K562 (cell line): ENCODE measurements around the gene CDR2L. TPM values are rescaled to one million over a fixed set of nuclear protein-coding genes. Genes with fewer than 3 reads are reported as not detected.
A peak's percentile ranks its signal among the peaks of the same experiment; 100 is the strongest.

ENCODE experiments used
- ARNT ChIP-seq, 2 experiments: fragments of 450-650 bp; IDR thresholded peaks; 2 replicates each; pipeline ENCODE4 v1.6.1; 2016; ENCODE audit warnings: mild to moderate bottlenecking in 1 of 2
- CBX2 ChIP-seq: fragments of 200-600 bp; sonication (generic); IDR thresholded peaks from one replicate; pipeline ENCODE4 v1.6.1; 2012; ENCODE audit warnings: mild to moderate bottlenecking, low read length, inconsistent platforms; ENCODE audit not compliant: insufficient read depth, poor library complexity, severe bottlenecking
- ETV1 ChIP-seq: fragments of 450-650 bp; conservative IDR thresholded peaks from 2 replicates; pipeline ENCODE4 v1.6.1; 2016; ENCODE audit warnings: missing genetic modification characterization, control low read depth, low read depth, missing compliant biosample characterization
- GTF2F1 ChIP-seq: IDR thresholded peaks from 2 replicates; pipeline ENCODE4 v1.6.1; 2011; ENCODE audit warnings: low read depth, low read length, improper control_type of control experiment
- MAFK ChIP-seq: IDR thresholded peaks from 2 replicates; pipeline ENCODE4 v1.6.1; 2011; ENCODE audit warnings: low read length, improper control_type of control experiment
- MED1 ChIP-seq: sonication (generic); formaldehyde crosslinking; IDR thresholded peaks from 2 replicates; pipeline ENCODE4 v1.8.1; 2023; ENCODE audit warnings: missing genetic modification reagents, borderline replicate concordance
- MYNN ChIP-seq, 2 experiments: sonication (generic); formaldehyde crosslinking in 1 of 2; IDR thresholded peaks; 2 replicates each; pipeline versions ENCODE4 v1.5.0 to v1.6.1; 2016 to 2020; ENCODE audit warnings: antibody characterized with exemption in 1 of 2, missing genetic modification reagents in 1 of 2
- NFXL1 ChIP-seq: fragments of 450-650 bp; formaldehyde crosslinking; IDR thresholded peaks from 2 replicates; pipeline ENCODE4 v1.4.0; 2021; ENCODE audit warnings: mild to moderate bottlenecking
- PYGO2 ChIP-seq: fragments of 450-650 bp; IDR thresholded peaks from 2 replicates; pipeline ENCODE4 v1.6.1; 2016; ENCODE audit warnings: mild to moderate bottlenecking, missing genetic modification characterization, moderate library complexity, missing compliant biosample characterization
- RFX1 ChIP-seq: fragments of 450-650 bp; IDR thresholded peaks from 2 replicates; pipeline ENCODE4 v1.6.1; 2016; ENCODE audit warnings: mild to moderate bottlenecking, moderate library complexity
- SMAD3 ChIP-seq: fragments of 450-650 bp; formaldehyde crosslinking; conservative IDR thresholded peaks from 2 replicates; pipeline ENCODE4 v1.4.0; 2020; ENCODE audit warnings: mild to moderate bottlenecking
- ZNF274 ChIP-seq: IDR thresholded peaks from 2 replicates; pipeline ENCODE4 v1.6.1; 2011; ENCODE audit warnings: low read depth, mild to moderate bottlenecking, low read length, moderate library complexity, borderline replicate concordance
- ZNF561 ChIP-seq: fragments of 450-650 bp; formaldehyde crosslinking; conservative IDR thresholded peaks from 2 replicates; pipeline ENCODE4 v1.4.0; 2020; ENCODE audit warnings: mild to moderate bottlenecking, moderate library complexity
- ZNF707 ChIP-seq: fragments of 250-450 bp; sonication (Bioruptor Pico); conservative IDR thresholded peaks from 2 replicates; pipeline ENCODE4 v1.8.0; 2022; ENCODE audit warnings: inconsistent platforms, mild to moderate bottlenecking, moderate library complexity
- polyA plus RNA-seq, 8 experiments: library from polyadenylated mRNA; depleted of rRNA in 4 of 8; stranded (reverse) in 5 of 8; unstranded in 3 of 8; fragments of >200 nt; fragmentation: Nextera tagmentation in 2 of 8; fragmentation: Illumina TruSeq in 1 of 8; extraction: Ambion mirVana in 2 of 8; extraction: Trizol in 1 of 8; gene quantifications; 2 replicates each; pipeline versions ENCODE4 v1.2.1 to v1.2.3, GENCODE V29; 2011 to 2014; ENCODE audit warnings: inconsistent platforms in 1 of 8, missing spikeins in 1 of 8
- total RNA-seq, 7 experiments: library from RNA; depleted of rRNA in 6 of 7; stranded (reverse); fragments of >200 nt in 6 of 7; fragmentation: Illumina TruSeq in 2 of 7; extraction: Trizol in 2 of 7; gene quantifications; 2 replicates each; pipeline versions ENCODE4 v1.2.1 to v1.2.3, GENCODE V29; 2011 to 2021; ENCODE audit warnings: low replicate concordance in 1 of 7
- TF ChIP-seq, protein P1 (sequence below): sonication (generic); formaldehyde crosslinking; IDR thresholded peaks from 2 replicates; pipeline ENCODE4 v1.8.0; 2023; ENCODE audit warnings: mild to moderate bottlenecking, missing genetic modification reagents
- TF ChIP-seq, protein P2 (sequence below): sonication (generic); formaldehyde crosslinking; IDR thresholded peaks from 2 replicates; pipeline ENCODE4 v1.4.0; 2020; ENCODE audit warnings: mild to moderate bottlenecking, missing genetic modification reagents
- TF ChIP-seq, protein P3 (sequence below): fragments of 150-350 bp; conservative IDR thresholded peaks from 2 replicates; pipeline ENCODE4 v1.6.1; 2014; ENCODE audit warnings: low read length
- TF ChIP-seq, protein P4 (sequence below): fragments of 450-650 bp; formaldehyde crosslinking; IDR thresholded peaks from 2 replicates; pipeline ENCODE4 v1.4.0; 2020; ENCODE audit warnings: mild to moderate bottlenecking
- TF ChIP-seq, protein P5 (sequence below): IDR thresholded peaks from 2 replicates; pipeline ENCODE4 v1.6.1; 2014; ENCODE audit warnings: antibody characterized with exemption

Gene CDR2L
- total and polyA plus RNA-seq, 9 of the 15 experiments (the other 6 are each of a cell fraction or from before 2014, with no cell fraction given): 2.7 to 16.0 (median 7.3) TPM

DNA sequence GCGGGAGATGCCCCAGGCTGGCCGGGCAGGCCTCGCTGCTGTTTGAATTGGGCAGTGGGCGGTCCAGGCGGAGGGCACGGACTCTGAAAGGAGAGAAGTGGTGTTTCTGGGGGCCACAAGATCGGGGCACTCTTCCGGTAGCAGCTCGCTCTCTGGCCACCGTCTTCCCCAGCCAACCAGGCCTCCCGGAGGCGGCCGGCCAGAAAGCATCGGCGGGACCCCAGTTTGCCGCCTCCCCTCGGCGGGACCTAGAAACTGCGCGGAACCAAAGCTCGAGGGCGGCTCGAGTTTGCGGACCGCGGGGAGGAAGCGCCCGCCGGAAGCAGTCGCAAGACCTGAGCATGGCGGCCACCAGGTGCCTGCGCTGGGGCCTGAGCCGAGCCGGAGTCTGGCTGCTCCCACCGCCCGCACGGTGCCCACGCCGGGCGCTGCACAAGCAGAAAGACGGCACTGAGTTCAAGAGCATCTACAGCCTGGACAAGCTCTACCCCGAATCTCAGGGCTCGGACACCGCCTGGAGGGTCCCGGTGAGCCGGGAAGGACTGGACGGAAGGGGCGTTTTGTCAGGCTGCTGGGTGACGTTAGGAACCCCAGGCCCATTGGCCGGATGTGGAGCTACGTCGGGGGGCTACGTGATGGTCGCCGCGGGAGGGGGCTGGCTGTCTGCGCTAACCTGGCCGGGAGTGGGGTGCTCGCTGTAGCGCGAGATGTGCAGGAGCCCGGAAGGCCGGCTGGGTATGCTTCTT, 25.1 kb downstream of the CDR2L start, which contains the start of gene MRPL58 (continued):
- TF ChIP-seq PYGO2 (tag) (no peak), MED1 (CRISPR knock-in tag) (no peak), MYNN (IDR thresholded peaks at IDR 0.05) (0 out of 2 replicates have a peak, but pooled peaks have one; percentile 45), MYNN (CRISPR knock-in tag; IDR thresholded peaks at IDR 0.05) (no peak), MAFK (no peak), ARNT (IDR thresholded peaks at IDR 0.05) (no peak), CBX2 (no peak), ETV1 (tag) (peak; percentile 47; the same call in 1 of the 2 replicates), NFXL1 (CRISPR knock-in tag) (no peak), GTF2F1 (no peak; the same call in none of the 2 replicates), ZNF274 (no peak), SMAD3 (CRISPR knock-in tag) (peak; percentile 66; the same call in 1 of the 2 replicates), ZNF561 (CRISPR knock-in tag) (0 out of 2 replicates have a peak, but pooled peaks have one; percentile 62), ZNF707 (CRISPR knock-in tag) (no peak), RFX1 (no peak)
- TF ChIP-seq, protein P1, sequence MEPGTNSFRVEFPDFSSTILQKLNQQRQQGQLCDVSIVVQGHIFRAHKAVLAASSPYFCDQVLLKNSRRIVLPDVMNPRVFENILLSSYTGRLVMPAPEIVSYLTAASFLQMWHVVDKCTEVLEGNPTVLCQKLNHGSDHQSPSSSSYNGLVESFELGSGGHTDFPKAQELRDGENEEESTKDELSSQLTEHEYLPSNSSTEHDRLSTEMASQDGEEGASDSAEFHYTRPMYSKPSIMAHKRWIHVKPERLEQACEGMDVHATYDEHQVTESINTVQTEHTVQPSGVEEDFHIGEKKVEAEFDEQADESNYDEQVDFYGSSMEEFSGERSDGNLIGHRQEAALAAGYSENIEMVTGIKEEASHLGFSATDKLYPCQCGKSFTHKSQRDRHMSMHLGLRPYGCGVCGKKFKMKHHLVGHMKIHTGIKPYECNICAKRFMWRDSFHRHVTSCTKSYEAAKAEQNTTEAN (CRISPR knock-in tag): no peak
- TF ChIP-seq, protein P2, sequence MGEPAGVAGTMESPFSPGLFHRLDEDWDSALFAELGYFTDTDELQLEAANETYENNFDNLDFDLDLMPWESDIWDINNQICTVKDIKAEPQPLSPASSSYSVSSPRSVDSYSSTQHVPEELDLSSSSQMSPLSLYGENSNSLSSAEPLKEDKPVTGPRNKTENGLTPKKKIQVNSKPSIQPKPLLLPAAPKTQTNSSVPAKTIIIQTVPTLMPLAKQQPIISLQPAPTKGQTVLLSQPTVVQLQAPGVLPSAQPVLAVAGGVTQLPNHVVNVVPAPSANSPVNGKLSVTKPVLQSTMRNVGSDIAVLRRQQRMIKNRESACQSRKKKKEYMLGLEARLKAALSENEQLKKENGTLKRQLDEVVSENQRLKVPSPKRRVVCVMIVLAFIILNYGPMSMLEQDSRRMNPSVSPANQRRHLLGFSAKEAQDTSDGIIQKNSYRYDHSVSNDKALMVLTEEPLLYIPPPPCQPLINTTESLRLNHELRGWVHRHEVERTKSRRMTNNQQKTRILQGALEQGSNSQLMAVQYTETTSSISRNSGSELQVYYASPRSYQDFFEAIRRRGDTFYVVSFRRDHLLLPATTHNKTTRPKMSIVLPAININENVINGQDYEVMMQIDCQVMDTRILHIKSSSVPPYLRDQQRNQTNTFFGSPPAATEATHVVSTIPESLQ (CRISPR knock-in tag): 0 out of 2 replicates have a peak, but pooled peaks have one; percentile 91
- TF ChIP-seq, protein P3, sequence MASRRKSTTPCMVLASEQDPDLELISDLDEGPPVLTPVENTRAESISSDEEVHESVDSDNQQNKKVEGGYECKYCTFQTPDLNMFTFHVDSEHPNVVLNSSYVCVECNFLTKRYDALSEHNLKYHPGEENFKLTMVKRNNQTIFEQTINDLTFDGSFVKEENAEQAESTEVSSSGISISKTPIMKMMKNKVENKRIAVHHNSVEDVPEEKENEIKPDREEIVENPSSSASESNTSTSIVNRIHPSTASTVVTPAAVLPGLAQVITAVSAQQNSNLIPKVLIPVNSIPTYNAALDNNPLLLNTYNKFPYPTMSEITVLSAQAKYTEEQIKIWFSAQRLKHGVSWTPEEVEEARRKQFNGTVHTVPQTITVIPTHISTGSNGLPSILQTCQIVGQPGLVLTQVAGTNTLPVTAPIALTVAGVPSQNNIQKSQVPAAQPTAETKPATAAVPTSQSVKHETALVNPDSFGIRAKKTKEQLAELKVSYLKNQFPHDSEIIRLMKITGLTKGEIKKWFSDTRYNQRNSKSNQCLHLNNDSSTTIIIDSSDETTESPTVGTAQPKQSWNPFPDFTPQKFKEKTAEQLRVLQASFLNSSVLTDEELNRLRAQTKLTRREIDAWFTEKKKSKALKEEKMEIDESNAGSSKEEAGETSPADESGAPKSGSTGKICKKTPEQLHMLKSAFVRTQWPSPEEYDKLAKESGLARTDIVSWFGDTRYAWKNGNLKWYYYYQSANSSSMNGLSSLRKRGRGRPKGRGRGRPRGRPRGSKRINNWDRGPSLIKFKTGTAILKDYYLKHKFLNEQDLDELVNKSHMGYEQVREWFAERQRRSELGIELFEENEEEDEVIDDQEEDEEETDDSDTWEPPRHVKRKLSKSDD: no peak
- TF ChIP-seq, protein P4, sequence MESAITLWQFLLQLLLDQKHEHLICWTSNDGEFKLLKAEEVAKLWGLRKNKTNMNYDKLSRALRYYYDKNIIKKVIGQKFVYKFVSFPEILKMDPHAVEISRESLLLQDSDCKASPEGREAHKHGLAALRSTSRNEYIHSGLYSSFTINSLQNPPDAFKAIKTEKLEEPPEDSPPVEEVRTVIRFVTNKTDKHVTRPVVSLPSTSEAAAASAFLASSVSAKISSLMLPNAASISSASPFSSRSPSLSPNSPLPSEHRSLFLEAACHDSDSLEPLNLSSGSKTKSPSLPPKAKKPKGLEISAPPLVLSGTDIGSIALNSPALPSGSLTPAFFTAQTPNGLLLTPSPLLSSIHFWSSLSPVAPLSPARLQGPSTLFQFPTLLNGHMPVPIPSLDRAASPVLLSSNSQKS (CRISPR knock-in tag): no peak
- TF ChIP-seq, protein P5, sequence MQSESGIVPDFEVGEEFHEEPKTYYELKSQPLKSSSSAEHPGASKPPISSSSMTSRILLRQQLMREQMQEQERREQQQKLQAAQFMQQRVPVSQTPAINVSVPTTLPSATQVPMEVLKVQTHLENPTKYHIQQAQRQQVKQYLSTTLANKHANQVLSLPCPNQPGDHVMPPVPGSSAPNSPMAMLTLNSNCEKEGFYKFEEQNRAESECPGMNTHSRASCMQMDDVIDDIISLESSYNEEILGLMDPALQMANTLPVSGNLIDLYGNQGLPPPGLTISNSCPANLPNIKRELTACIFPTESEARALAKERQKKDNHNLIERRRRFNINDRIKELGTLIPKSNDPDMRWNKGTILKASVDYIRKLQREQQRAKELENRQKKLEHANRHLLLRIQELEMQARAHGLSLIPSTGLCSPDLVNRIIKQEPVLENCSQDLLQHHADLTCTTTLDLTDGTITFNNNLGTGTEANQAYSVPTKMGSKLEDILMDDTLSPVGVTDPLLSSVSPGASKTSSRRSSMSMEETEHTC: no peak
